MG63 (cell line): ENCODE data around the gene RITA1. TPM values are rescaled to one million over a fixed set of nuclear protein-coding genes. Genes with fewer than 3 reads are reported as not detected.

Experiments
- total RNA-seq: library from RNA; depleted of rRNA; stranded (reverse); fragments of >200 nt; shearing (Covaris generic); gene quantifications from 2 replicates; pipeline ENCODE4 v1.2.3, GENCODE V29; 2014; ENCODE audit warnings: low replicate concordance; rRNA removed

The RITA1 gene
- total RNA-seq, 1 experiment from 2014 or later = 38.6 TPM

Other genes starting within 250 kb of the RITA1 start
- gene OAS3, start 247.2 kb upstream of the RITA1 start, total RNA-seq = 8.6 and 12.5 TPM in 2 replicates
- 6.0 and 22.3 TPM in 2 replicates for gene OAS2, start 207.2 kb upstream of the RITA1 start, total RNA-seq
- gene DTX1, start 129.0 kb upstream of the RITA1 start, total RNA-seq = not detected in 2 replicates
- gene RASAL1, start 50.0 kb upstream of the RITA1 start, total RNA-seq = not detected in 2 replicates
- not detected in 2 replicates for gene CFAP73, start 36.0 kb upstream of the RITA1 start, total RNA-seq
- 80.5 and 82.0 TPM in 2 replicates for gene DDX54, start 243 bp upstream of the RITA1 start, total RNA-seq
- gene TPCN1, start 35.7 kb downstream of the RITA1 start, total RNA-seq = 3.9 and 5.4 TPM in 2 replicates
- 8.7 and 11.6 TPM in 2 replicates for gene SLC8B1, start 149.4 kb downstream of the RITA1 start, total RNA-seq
- gene PLBD2, start 172.9 kb downstream of the RITA1 start, total RNA-seq = 5.2 and 6.8 TPM in 2 replicates
- gene SDS, start 218.2 kb downstream of the RITA1 start, total RNA-seq = not detected in 2 replicates
- 11.0 and 54.2 TPM in 2 replicates for gene SDSL, start 236.7 kb downstream of the RITA1 start, total RNA-seq